Neural cell (in vitro differentiated cells): ENCODE measurements around the gene VAV2.

Experiments used
- EZH2 ChIP-seq: fragments of 200-600, 300-800 bp; shearing (Covaris generic), sonication (generic); IDR thresholded peaks from 2 replicates; pipeline ENCODE4 v1.6.1; 2014; ENCODE audit warnings: antibody characterized with exemption, low read length, borderline replicate concordance, mild to moderate bottlenecking; ENCODE audit not compliant: insufficient read depth, poor library complexity, severe bottlenecking
- MXI1 ChIP-seq: fragments of 450-650 bp; conservative IDR thresholded peaks from 2 replicates; pipeline ENCODE4 v1.6.1; 2014; ENCODE audit warnings: antibody characterized with exemption, mild to moderate bottlenecking; ENCODE audit not compliant: poor library complexity, severe bottlenecking
- POLR2AphosphoS5 ChIP-seq: IDR thresholded peaks from 2 replicates; pipeline ENCODE4 v1.6.1; 2012
- RAD21 ChIP-seq: fragments of 450-650 bp; conservative IDR thresholded peaks from 2 replicates; pipeline ENCODE4 v1.6.1; 2014; ENCODE audit warnings: antibody characterized with exemption, mild to moderate bottlenecking, moderate library complexity
- REST ChIP-seq: IDR thresholded peaks from 2 replicates; pipeline ENCODE4 v1.6.1; 2012; ENCODE audit warnings: borderline replicate concordance
- TF ChIP-seq, protein P1 (sequence below): fragments of 450-650 bp; IDR thresholded peaks from 2 replicates; pipeline ENCODE4 v1.5.1; 2014; ENCODE audit warnings: antibody characterized with exemption, mild to moderate bottlenecking, moderate library complexity; ENCODE audit not compliant: poor library complexity, severe bottlenecking

DNA sequence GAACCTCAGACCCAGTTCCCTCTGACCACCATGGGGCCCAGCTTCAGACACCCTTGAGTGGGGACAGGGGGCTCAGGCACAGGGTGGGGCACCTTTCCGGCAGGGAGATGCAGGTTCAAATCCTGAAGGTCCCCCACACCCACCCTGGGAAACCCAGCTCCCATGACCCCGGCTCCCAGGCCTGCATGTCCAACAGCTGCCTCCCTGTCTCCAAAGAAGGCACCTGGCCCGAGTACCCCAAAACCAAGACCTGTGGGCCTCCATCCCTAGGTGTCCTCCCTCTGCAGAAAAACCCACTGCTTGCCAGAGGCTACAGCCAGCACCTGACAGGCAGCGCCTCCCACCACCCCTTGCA, 38.5 kb downstream of the VAV2 start:
- TF ChIP-seq, protein P1, sequence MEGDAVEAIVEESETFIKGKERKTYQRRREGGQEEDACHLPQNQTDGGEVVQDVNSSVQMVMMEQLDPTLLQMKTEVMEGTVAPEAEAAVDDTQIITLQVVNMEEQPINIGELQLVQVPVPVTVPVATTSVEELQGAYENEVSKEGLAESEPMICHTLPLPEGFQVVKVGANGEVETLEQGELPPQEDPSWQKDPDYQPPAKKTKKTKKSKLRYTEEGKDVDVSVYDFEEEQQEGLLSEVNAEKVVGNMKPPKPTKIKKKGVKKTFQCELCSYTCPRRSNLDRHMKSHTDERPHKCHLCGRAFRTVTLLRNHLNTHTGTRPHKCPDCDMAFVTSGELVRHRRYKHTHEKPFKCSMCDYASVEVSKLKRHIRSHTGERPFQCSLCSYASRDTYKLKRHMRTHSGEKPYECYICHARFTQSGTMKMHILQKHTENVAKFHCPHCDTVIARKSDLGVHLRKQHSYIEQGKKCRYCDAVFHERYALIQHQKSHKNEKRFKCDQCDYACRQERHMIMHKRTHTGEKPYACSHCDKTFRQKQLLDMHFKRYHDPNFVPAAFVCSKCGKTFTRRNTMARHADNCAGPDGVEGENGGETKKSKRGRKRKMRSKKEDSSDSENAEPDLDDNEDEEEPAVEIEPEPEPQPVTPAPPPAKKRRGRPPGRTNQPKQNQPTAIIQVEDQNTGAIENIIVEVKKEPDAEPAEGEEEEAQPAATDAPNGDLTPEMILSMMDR: no peak
- TF ChIP-seq EZH2: no peak
- no peak for TF ChIP-seq MXI1
- no peak for TF ChIP-seq RAD21
- TF ChIP-seq REST: no peak
- TF ChIP-seq POLR2AphosphoS5: no peak
